HepG2 (cell line): ENCODE data around the gene RHOC. TPM values are rescaled to one million over a fixed set of nuclear protein-coding genes. Genes with fewer than 3 reads are reported as not detected.

Experiments used
- AFF4 ChIP-seq: sonication (generic); formaldehyde crosslinking; IDR thresholded peaks from 2 replicates; pipeline ENCODE4 v1.4.0; 2020; ENCODE audit warnings: missing genetic modification reagents
- GFI1 ChIP-seq: sonication (generic); formaldehyde crosslinking; IDR thresholded peaks from 2 replicates; pipeline ENCODE4 v1.5.0; 2020; ENCODE audit warnings: missing genetic modification reagents, mild to moderate bottlenecking, borderline replicate concordance
- MIER2 ChIP-seq: IDR thresholded peaks from 2 replicates; pipeline ENCODE4 v1.6.1; 2016; ENCODE audit warnings: missing biosample characterization, missing genetic modification reagents
- PRPF4 ChIP-seq: fragments of 200-400 bp; formaldehyde crosslinking; IDR thresholded peaks from 2 replicates; pipeline ENCODE4 v1.6.1; 2016; ENCODE audit warnings: low read length, low read depth; ENCODE audit not compliant: poor library complexity, severe bottlenecking
- SIX4 ChIP-seq: sonication (generic); formaldehyde crosslinking; IDR thresholded peaks from 2 replicates; pipeline ENCODE4 v1.4.0; 2020; ENCODE audit warnings: missing genetic modification reagents
- TBP ChIP-seq: sonication (generic); formaldehyde crosslinking; IDR thresholded peaks from 2 replicates; pipeline ENCODE4 v1.5.0; 2020; ENCODE audit warnings: missing genetic modification reagents
- ZBTB7A ChIP-seq: sonication (generic); formaldehyde crosslinking; IDR thresholded peaks from 2 replicates; pipeline ENCODE4 v1.8.0; 2022; ENCODE audit warnings: mild to moderate bottlenecking, missing genetic modification reagents
- ZFP82 ChIP-seq: sonication (generic); formaldehyde crosslinking; IDR thresholded peaks from 2 replicates; pipeline ENCODE4 v1.5.1; 2020; ENCODE audit warnings: mild to moderate bottlenecking, missing genetic modification reagents, borderline replicate concordance
- ZNF225 ChIP-seq: sonication (generic); formaldehyde crosslinking; IDR thresholded peaks from 2 replicates; pipeline ENCODE4 v1.4.0; 2020; ENCODE audit warnings: mild to moderate bottlenecking, missing genetic modification reagents
- ZNF543 ChIP-seq: sonication (generic); formaldehyde crosslinking; IDR thresholded peaks from 2 replicates; pipeline ENCODE4 v1.4.0; 2020; ENCODE audit warnings: mild to moderate bottlenecking, missing genetic modification reagents
- ZNF746 ChIP-seq: sonication (generic); formaldehyde crosslinking; IDR thresholded peaks from 2 replicates; pipeline ENCODE4 v1.8.0; 2022; ENCODE audit warnings: mild to moderate bottlenecking, missing genetic modification reagents
- ZNF766 ChIP-seq: sonication (generic); formaldehyde crosslinking; IDR thresholded peaks from 2 replicates; pipeline ENCODE4 v1.5.0; 2020; ENCODE audit warnings: missing genetic modification reagents, borderline replicate concordance
- ZNF816 ChIP-seq: sonication (generic); formaldehyde crosslinking; IDR thresholded peaks from 2 replicates; pipeline ENCODE4 v1.8.0; 2022; ENCODE audit warnings: missing genetic modification reagents, mild to moderate bottlenecking, borderline replicate concordance
- ZSCAN31 ChIP-seq: sonication (generic); formaldehyde crosslinking; IDR thresholded peaks from 2 replicates; pipeline ENCODE4 v1.5.0; 2020; ENCODE audit warnings: low read depth, mild to moderate bottlenecking, missing genetic modification reagents
- polyA plus RNA-seq, 8 experiments: library from polyadenylated mRNA; depleted of rRNA in 3 of 8; stranded (reverse) in 7 of 8; unstranded in 1 of 8; fragments of >200 nt; fragmentation: Illumina TruSeq in 4 of 8; extraction: Trizol in 4 of 8; gene quantifications; 2 replicates each; pipeline versions ENCODE4 v1.2.1 to v1.2.3, GENCODE V29; 2011 to 2016; ENCODE audit warnings: low read depth in 4 of 8, missing spikeins in 1 of 8, mixed read lengths in 1 of 8; ENCODE audit not compliant: insufficient read depth in 1 of 8
- total RNA-seq, 5 experiments: library from RNA; depleted of rRNA; stranded (reverse); fragments of >200 nt; fragmentation: Illumina TruSeq; extraction: Trizol; gene quantifications; 2 replicates each; pipeline ENCODE4 v1.2.3, GENCODE V29; 2016; ENCODE audit warnings: low read depth in 1 of 5
- TF ChIP-seq, protein P1 (sequence below): sonication (generic); formaldehyde crosslinking; IDR thresholded peaks from 2 replicates; pipeline ENCODE4 v1.4.0; 2020; ENCODE audit warnings: missing genetic modification reagents, borderline replicate concordance
- TF ChIP-seq, protein P2 (sequence below): sonication (generic); formaldehyde crosslinking; IDR thresholded peaks from 2 replicates; pipeline ENCODE4 v1.5.0; 2020; ENCODE audit warnings: missing genetic modification reagents
- TF ChIP-seq, protein P3 (sequence below): sonication (generic); formaldehyde crosslinking; IDR thresholded peaks from 2 replicates; pipeline ENCODE4 v1.5.1; 2020; ENCODE audit warnings: mild to moderate bottlenecking, moderate library complexity, missing genetic modification reagents
- TF ChIP-seq, protein P4 (sequence below): sonication (generic); formaldehyde crosslinking; IDR thresholded peaks from 2 replicates; pipeline ENCODE4 v1.4.0; 2020; ENCODE audit warnings: mild to moderate bottlenecking, missing genetic modification reagents
- TF ChIP-seq, protein P5 (sequence below): sonication (generic); formaldehyde crosslinking; IDR thresholded peaks from 2 replicates; pipeline ENCODE4 v1.5.1; 2020; ENCODE audit warnings: missing genetic modification reagents, mild to moderate bottlenecking, borderline replicate concordance

The RHOC gene
- total and polyA plus RNA-seq, 2 of the 13 experiments (the other 11 are each of a cell fraction or from before 2014, with no cell fraction given) = 64.3 to 182 TPM

DNA sequence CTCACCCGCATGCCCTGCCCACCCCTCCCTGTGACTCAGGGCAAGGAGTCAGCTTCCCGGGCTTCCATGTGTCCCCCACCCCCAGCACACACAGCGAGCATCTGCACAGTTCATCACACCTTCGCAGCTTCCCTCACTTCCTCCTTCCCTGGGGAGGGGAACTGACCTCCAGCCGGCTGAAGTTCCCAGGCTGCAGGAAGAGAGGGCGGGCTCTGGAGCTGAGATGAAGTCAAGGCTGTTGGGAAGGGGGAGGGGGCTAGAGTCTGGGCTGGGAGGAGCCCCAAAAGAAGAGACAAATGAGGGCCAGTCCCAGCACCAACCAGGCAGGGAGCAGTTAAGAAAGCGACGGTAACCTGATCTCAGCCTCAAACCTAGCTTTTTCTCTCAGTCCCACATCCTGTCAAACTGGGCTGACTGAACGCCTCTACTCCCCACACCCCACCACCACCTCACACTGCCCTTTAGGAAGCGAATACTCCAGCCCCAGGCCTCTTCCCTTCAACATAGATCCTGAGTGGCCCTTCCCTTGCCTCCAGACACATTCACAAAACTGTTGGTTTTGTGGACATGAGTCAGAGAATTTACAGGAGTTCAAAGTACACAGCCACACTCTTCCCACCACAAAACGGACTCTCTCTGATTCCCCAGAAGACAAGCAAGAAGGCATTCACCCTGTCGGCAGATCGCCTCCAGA lies 1.8 kb downstream of the RHOC start (continued):
- TF ChIP-seq, protein P1, sequence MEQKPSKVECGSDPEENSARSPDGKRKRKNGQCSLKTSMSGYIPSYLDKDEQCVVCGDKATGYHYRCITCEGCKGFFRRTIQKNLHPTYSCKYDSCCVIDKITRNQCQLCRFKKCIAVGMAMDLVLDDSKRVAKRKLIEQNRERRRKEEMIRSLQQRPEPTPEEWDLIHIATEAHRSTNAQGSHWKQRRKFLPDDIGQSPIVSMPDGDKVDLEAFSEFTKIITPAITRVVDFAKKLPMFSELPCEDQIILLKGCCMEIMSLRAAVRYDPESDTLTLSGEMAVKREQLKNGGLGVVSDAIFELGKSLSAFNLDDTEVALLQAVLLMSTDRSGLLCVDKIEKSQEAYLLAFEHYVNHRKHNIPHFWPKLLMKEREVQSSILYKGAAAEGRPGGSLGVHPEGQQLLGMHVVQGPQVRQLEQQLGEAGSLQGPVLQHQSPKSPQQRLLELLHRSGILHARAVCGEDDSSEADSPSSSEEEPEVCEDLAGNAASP (CRISPR knock-in tag) = no peak
- 0 out of 2 replicates have a peak, but pooled peaks have one; percentile 20 for TF ChIP-seq AFF4 (CRISPR knock-in tag)
- no peak for TF ChIP-seq ZNF816 (CRISPR knock-in tag)
- TF ChIP-seq, protein P2, sequence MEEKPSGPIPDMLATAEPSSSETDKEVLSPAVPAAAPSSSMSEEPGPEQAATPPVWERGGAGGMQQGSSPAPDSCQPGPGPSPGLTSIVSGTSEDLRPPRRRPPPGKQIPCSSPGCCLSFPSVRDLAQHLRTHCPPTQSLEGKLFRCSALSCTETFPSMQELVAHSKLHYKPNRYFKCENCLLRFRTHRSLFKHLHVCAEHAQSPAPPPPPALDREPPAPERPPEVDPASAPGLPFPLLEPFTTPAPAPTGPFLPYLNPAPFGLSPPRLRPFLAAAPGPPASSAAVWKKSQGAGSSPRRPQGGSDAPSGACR (CRISPR knock-in tag) = no peak
- TF ChIP-seq, protein P3, sequence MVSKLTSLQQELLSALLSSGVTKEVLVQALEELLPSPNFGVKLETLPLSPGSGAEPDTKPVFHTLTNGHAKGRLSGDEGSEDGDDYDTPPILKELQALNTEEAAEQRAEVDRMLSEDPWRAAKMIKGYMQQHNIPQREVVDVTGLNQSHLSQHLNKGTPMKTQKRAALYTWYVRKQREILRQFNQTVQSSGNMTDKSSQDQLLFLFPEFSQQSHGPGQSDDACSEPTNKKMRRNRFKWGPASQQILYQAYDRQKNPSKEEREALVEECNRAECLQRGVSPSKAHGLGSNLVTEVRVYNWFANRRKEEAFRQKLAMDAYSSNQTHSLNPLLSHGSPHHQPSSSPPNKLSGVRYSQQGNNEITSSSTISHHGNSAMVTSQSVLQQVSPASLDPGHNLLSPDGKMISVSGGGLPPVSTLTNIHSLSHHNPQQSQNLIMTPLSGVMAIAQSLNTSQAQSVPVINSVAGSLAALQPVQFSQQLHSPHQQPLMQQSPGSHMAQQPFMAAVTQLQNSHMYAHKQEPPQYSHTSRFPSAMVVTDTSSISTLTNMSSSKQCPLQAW (CRISPR knock-in tag) = peak; percentile 46
- TF ChIP-seq SIX4 = peak; percentile 81
- peak; percentile 70 for TF ChIP-seq ZNF746
- TF ChIP-seq, protein P4, sequence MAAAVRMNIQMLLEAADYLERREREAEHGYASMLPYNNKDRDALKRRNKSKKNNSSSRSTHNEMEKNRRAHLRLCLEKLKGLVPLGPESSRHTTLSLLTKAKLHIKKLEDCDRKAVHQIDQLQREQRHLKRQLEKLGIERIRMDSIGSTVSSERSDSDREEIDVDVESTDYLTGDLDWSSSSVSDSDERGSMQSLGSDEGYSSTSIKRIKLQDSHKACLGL (CRISPR knock-in tag) = no peak
- 0 out of 2 replicates have a peak, but pooled peaks have one; percentile 54 for TF ChIP-seq ZBTB7A
- no peak for TF ChIP-seq PRPF4
- TF ChIP-seq ZSCAN31 = 0 out of 2 replicates have a peak, but pooled peaks have one; percentile 3
- 0 out of 2 replicates have a peak, but pooled peaks have one; percentile 37 for TF ChIP-seq ZNF543 (CRISPR knock-in tag)
- TF ChIP-seq, protein P5, sequence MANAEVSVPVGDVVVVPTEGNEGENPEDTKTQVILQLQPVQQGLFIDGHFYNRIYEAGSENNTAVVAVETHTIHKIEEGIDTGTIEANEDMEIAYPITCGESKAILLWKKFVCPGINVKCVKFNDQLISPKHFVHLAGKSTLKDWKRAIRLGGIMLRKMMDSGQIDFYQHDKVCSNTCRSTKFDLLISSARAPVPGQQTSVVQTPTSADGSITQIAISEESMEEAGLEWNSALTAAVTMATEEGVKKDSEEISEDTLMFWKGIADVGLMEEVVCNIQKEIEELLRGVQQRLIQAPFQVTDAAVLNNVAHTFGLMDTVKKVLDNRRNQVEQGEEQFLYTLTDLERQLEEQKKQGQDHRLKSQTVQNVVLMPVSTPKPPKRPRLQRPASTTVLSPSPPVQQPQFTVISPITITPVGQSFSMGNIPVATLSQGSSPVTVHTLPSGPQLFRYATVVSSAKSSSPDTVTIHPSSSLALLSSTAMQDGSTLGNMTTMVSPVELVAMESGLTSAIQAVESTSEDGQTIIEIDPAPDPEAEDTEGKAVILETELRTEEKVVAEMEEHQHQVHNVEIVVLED = 0 out of 2 replicates have a peak, but pooled peaks have one; percentile 41
- no peak for TF ChIP-seq ZNF225 (CRISPR knock-in tag)
- TF ChIP-seq ZNF766 (CRISPR knock-in tag) = 0 out of 2 replicates have a peak, but pooled peaks have one; percentile 16
- no peak for TF ChIP-seq MIER2 (CRISPR knock-in tag)
- TF ChIP-seq ZFP82 (CRISPR knock-in tag) = 0 out of 2 replicates have a peak, but pooled peaks have one; percentile 46
- peak; percentile 24; the same call in 1 of the 2 replicates for TF ChIP-seq GFI1 (CRISPR knock-in tag)
- no peak for TF ChIP-seq TBP (CRISPR knock-in tag)
